Activated naive CD8-positive, alpha-beta T cell (primary cell): Measurements from ENCODE around the gene AUNIP.

ENCODE experiments used
- H3K27ac Mint-ChIP-seq: one replicate; pipeline ENCODE4 v1.8.0; 2021; ENCODE audit warnings: mixed read lengths
- H3K27me3 Mint-ChIP-seq: one replicate; pipeline ENCODE4 v1.8.0; 2021; ENCODE audit warnings: mixed read lengths
- H3K36me3 Mint-ChIP-seq: one replicate; pipeline ENCODE4 v1.8.0; 2021; ENCODE audit warnings: mixed read lengths
- H3K4me1 Mint-ChIP-seq: one replicate; pipeline ENCODE4 v1.8.0; 2021; ENCODE audit warnings: low read depth, mixed read lengths
- H3K4me3 Mint-ChIP-seq: one replicate; pipeline ENCODE4 v1.8.0; 2021; ENCODE audit warnings: mild to moderate bottlenecking, mixed read lengths
- H3K9me3 Mint-ChIP-seq: one replicate; pipeline ENCODE4 v1.8.0; 2021; ENCODE audit warnings: low read depth, mixed read lengths

The AUNIP gene

DNA sequence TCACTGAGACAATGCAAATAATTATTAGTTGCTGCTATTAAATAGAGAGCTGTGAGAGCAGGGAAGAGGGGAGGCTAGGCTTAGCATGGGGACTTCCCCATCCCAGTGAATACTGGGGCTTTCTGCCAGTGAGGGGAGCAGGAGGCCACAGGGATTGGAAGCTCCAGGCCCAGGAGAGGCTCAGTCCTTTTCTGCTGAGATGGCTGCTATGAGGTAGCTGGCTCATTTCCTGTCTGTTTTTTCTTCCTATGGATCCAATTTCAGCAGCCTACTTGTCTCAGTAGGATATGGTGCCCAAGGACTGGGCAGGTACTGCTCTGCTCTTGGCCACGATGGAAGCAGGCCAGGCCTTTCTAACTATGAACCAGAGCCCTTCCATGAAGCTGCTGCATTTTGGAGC, 37.0 kb upstream of the AUNIP start:
- Mint-ChIP-seq H3K27ac (no peak overlapping the region), H3K4me1 (peaks cover 15% of the 10 kb centered on the region), H3K9me3 (no peaks in the 10 kb centered on the region), H3K36me3 (peaks cover 5% of the 10 kb centered on the region), H3K27me3 (no peaks in the 10 kb centered on the region), H3K4me3 (no peak overlapping the region)

GRCh38 chr1:25895365-25895990, 36.2 kb upstream of the AUNIP start:
- H3K27me3 Mint-ChIP-seq = no peaks in the 10 kb centered on the region
- H3K36me3 Mint-ChIP-seq = no peaks in the 10 kb centered on the region
- no peak overlapping the region for H3K4me3 Mint-ChIP-seq
- no peaks in the 10 kb centered on the region for H3K9me3 Mint-ChIP-seq
- H3K27ac Mint-ChIP-seq = no peak overlapping the region
- peaks cover 11% of the 10 kb centered on the region for H3K4me1 Mint-ChIP-seq

DNA sequence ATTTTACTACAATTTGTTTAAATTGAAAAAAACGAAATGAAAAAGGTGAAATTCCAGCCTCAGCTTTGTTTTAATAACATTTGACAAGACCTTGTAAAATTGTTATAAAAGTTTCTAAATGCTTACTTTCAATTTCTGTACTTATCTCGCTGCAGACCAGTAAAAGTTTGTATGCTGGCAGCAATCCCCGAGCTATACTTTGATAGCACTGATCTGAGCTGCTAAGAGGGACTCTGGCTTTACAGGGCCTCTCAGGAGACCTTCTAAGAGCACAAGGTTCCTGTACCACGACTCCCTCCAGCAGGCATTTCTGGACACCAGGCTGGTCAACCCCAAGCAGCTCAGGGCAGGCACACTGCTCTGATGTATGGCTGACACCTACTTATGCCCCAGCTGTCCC, 33.9 kb upstream of the AUNIP start:
- Mint-ChIP-seq H3K9me3 (no peaks in the 10 kb centered on the region), H3K4me1 (peaks cover 11% of the 10 kb centered on the region), H3K4me3 (no peak overlapping the region), H3K27me3 (no peaks in the 10 kb centered on the region), H3K27ac (no peak overlapping the region), H3K36me3 (peaks cover 4% of the 10 kb centered on the region)

GRCh38 chr1:25891606-25892005, 32.3 kb upstream of the AUNIP start:
- no peak overlapping the region for H3K27ac Mint-ChIP-seq
- H3K36me3 Mint-ChIP-seq = peaks cover 4% of the 10 kb centered on the region
- H3K4me1 Mint-ChIP-seq = peaks cover 11% of the 10 kb centered on the region
- H3K9me3 Mint-ChIP-seq = no peaks in the 10 kb centered on the region
- no peak overlapping the region for H3K4me3 Mint-ChIP-seq
- no peaks in the 10 kb centered on the region for H3K27me3 Mint-ChIP-seq

DNA sequence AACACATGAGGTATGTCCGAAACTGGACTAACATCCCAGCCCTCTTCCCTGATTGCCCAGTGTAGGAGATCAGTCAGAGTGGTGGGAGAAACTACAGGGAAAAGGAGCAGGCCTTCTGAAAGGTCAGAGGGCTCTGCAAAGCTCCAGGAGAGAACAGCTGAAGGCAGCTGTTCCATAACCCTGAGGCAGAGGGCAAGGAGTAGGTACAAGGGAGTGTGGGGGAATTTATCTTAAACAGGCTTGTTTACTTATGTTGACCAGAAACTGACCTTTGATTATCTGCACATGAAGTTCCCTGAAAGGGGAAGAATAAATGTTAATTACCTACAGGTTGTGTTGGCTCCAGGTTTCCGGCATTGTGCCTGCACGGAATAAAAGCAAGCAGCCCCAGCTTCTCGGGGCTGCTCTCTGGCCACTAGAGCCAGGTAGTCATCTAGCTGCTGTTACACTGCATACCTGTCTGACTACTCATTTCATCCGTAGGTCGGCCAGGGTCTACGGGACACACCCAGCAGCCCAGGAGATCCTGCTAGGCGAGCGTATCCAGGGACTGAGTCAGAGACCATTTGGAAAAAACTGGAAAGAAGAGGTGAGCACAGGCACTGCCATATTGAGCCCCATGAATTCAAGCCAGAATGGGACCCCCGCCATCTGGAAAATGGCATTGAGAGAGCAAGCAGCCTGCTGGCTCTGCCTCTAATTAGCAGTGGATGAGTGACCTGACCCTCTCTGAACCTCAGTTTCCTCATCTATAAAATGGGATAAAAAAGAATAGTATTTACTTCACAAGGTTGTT, 31.2 kb upstream of the AUNIP start:
- Mint-ChIP-seq H3K27ac (no peak overlapping the region), H3K36me3 (peaks cover 4% of the 10 kb centered on the region), H3K27me3 (no peaks in the 10 kb centered on the region), H3K4me3 (no peak overlapping the region), H3K4me1 (peaks cover 4% of the 10 kb centered on the region), H3K9me3 (no peaks in the 10 kb centered on the region)

GRCh38 chr1:25889470-25889869, 30.2 kb upstream of the AUNIP start:
- no peaks in the 10 kb centered on the region for H3K4me1 Mint-ChIP-seq
- peaks cover 4% of the 10 kb centered on the region for H3K36me3 Mint-ChIP-seq
- no peak overlapping the region for H3K4me3 Mint-ChIP-seq
- H3K9me3 Mint-ChIP-seq = no peaks in the 10 kb centered on the region
- no peaks in the 10 kb centered on the region for H3K27me3 Mint-ChIP-seq
- H3K27ac Mint-ChIP-seq = no peak overlapping the region

DNA sequence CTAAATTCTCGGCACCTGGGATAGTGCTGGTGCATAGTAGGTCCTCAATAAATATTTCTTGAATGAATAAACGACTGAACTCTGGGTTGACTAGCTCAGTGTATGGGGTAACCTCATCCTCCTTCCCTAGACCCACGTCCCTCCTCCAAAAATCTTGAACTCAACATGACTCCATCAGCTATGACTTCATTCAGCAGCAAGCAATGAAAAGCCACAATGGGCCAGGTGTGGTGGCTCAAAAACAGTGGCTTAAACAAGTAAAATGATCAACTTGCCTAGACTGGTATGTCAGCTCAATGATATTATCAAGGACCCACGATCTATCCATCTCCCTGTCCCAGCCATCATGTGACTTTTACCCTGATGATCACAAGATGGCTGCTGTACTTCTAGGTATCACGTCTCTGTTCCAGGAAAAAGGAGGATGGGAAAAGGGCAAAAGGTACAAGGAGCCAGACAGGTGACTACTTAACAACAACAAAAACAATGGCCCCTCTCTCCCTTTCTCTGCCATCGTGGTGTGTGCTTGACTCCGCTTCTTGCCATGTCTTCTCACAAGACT, 29.2 kb upstream of the AUNIP start:
- no peaks in the 10 kb centered on the region for H3K4me1 Mint-ChIP-seq
- no peak overlapping the region for H3K27ac Mint-ChIP-seq
- H3K4me3 Mint-ChIP-seq = no peak overlapping the region
- H3K9me3 Mint-ChIP-seq = no peaks in the 10 kb centered on the region
- peaks cover 4% of the 10 kb centered on the region for H3K36me3 Mint-ChIP-seq
- H3K27me3 Mint-ChIP-seq = no peaks in the 10 kb centered on the region

DNA sequence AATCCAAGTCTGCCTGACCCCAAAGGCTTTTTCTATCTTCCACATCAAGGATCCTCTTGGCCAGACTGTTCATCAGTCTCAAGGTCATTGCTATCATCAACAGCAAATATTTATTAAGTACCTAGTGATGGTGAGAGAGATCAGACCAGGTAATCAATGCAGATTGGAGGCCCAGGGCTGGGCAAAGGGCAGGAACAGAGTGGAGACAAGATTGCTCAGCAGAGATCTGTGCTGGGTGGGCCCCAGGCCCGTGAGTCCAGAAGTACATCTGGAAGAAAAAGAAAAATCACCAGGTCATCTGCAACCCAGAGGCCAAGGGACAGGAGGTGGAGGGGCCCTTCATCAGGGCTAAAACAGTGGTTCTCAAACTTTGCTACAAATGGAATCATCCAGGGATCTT, 26.3 kb upstream of the AUNIP start:
- Mint-ChIP-seq H3K27ac (no peak overlapping the region), H3K27me3 (no peaks in the 10 kb centered on the region), H3K36me3 (peaks cover 4% of the 10 kb centered on the region), H3K9me3 (no peaks in the 10 kb centered on the region), H3K4me1 (no peaks in the 10 kb centered on the region), H3K4me3 (no peak overlapping the region)

- no peaks in the 10 kb centered on the region for H3K4me1 Mint-ChIP-seq
- no peak overlapping the region for H3K4me3 Mint-ChIP-seq
- no peak overlapping the region for H3K27ac Mint-ChIP-seq
- H3K27me3 Mint-ChIP-seq = no peaks in the 10 kb centered on the region
- no peaks in the 10 kb centered on the region for H3K36me3 Mint-ChIP-seq
- no peaks in the 10 kb centered on the region for H3K9me3 Mint-ChIP-seq
Measured at GRCh38 chr1:25881266-25881665, 22.0 kb upstream of the AUNIP start.

DNA sequence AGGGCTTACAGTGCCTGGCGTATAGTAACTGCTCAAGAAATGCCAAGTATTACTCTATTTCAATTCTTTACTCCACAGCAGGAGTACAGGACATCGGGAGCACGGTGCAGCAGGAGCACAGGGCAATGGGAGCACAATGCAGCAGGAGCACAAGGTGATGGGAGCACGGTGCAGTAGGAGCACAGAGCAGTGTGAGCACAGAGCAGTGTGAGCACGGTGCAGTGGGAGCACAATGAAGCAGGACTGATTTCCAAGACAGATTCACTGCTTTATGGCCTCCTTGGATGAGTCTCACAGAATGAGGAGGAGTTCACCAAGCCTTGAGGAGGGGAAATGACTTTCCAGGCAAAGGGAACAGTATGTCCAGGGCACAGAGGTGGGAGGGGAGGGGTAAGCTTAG, 21.3 kb upstream of the AUNIP start:
- no peak overlapping the region for H3K4me3 Mint-ChIP-seq
- no peaks in the 10 kb centered on the region for H3K36me3 Mint-ChIP-seq
- no peak overlapping the region for H3K27ac Mint-ChIP-seq
- H3K4me1 Mint-ChIP-seq = peaks cover 2% of the 10 kb centered on the region
- no peaks in the 10 kb centered on the region for H3K9me3 Mint-ChIP-seq
- H3K27me3 Mint-ChIP-seq = no peaks in the 10 kb centered on the region

DNA sequence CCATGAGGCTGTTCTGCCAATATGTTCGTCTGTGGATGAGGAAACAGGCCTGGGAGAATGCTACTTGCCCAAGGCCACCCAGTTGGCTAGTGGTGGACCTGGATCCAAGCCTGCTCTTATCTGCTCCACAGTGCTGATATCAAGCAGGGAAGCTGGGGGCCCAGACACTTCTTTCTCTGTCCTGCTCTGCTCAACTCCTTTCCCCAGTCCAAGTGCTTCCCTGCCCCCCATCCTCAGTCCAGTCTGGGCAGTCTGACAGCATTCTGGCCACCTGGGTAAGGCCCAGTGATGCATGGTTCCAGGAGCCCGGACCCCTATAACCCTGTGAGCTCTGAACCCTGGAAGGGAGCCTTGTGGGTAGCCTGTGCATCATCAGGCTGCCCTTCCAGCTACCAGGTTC, 20.4 kb upstream of the AUNIP start:
- Mint-ChIP-seq H3K9me3 (no peaks in the 10 kb centered on the region), H3K4me3 (no peak overlapping the region), H3K36me3 (no peaks in the 10 kb centered on the region), H3K4me1 (peaks cover 6% of the 10 kb centered on the region), H3K27ac (no peak overlapping the region), H3K27me3 (no peaks in the 10 kb centered on the region)

- no peaks in the 10 kb centered on the region for H3K27me3 Mint-ChIP-seq
- no peaks in the 10 kb centered on the region for H3K9me3 Mint-ChIP-seq
- H3K27ac Mint-ChIP-seq = no peak overlapping the region
- H3K36me3 Mint-ChIP-seq = no peaks in the 10 kb centered on the region
- no peak overlapping the region for H3K4me3 Mint-ChIP-seq
- H3K4me1 Mint-ChIP-seq = peaks cover 6% of the 10 kb centered on the region
Measured at GRCh38 chr1:25878690-25879089, 19.4 kb upstream of the AUNIP start.

DNA sequence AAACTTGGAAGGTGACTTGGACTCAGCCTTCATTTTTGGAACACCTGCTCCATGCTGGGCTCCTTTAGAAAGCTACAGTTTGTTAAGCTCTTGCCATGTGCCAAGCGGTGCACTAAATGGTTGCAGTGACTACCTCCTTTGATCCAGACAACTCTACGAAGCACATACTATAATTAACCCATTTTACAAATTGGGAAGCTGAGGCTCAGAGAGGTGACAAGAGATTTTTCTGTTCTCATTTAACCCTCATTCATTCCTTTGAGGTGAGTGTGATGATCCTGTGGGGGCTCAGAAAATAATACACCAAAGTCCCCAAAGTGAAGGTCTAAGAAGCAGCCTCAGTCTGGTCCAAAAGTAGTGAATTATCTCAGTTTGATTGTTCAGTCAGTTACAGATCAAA, 17.9 kb upstream of the AUNIP start:
- Mint-ChIP-seq H3K36me3 (no peaks in the 10 kb centered on the region), H3K4me3 (no peak overlapping the region), H3K4me1 (peaks cover 6% of the 10 kb centered on the region), H3K9me3 (no peaks in the 10 kb centered on the region), H3K27me3 (no peaks in the 10 kb centered on the region), H3K27ac (no peak overlapping the region)

DNA sequence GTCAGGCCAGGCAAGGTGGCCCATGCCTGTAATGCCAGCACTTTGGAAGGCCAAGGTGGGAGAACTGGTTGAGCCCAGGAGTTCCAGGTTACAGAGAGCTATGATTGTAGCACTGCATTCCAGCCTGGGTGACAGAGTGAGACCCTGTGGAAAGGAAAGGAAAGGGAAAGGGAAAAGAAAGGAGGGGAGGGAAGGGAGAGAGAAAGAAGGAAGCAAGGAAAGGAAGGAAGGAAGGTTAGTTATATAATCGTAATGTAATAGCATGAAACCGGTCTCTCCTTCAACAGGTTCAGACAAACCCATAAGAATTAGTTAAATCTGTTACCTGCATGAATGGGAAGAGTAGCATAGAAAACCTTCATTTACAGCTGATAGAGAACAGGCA, 17.4 kb upstream of the AUNIP start:
- Mint-ChIP-seq H3K4me3 (peak overlapping the region; percentile 80), H3K27me3 (no peaks in the 10 kb centered on the region), H3K9me3 (no peaks in the 10 kb centered on the region), H3K27ac (no peak overlapping the region), H3K36me3 (no peaks in the 10 kb centered on the region), H3K4me1 (peaks cover 6% of the 10 kb centered on the region)

- H3K36me3 Mint-ChIP-seq = no peaks in the 10 kb centered on the region
- peak overlapping the region; percentile 81 for H3K27ac Mint-ChIP-seq
- H3K9me3 Mint-ChIP-seq = no peaks in the 10 kb centered on the region
- no peaks in the 10 kb centered on the region for H3K27me3 Mint-ChIP-seq
- H3K4me1 Mint-ChIP-seq = peaks cover 6% of the 10 kb centered on the region
- H3K4me3 Mint-ChIP-seq = peak overlapping the region; percentile 80
Measured at GRCh38 chr1:25875856-25876692, 16.8 kb upstream of the AUNIP start.
